Stimulated activated CD4-positive, alpha-beta T cell treated with anti-CD3 and anti-CD28 coated beads, Interleukin-4, amount 100 ng/mL, for 48 hours (primary cell): ENCODE measurements around the gene OR2W1.

ENCODE experiments used
- DNase-seq, 2 donors: peaks; one replicate each; pipeline ENCODE4 v3.0.0-alpha.2; 2020; ENCODE audit warnings: low read depth in 2 of 2

Gene OR2W1

DNA sequence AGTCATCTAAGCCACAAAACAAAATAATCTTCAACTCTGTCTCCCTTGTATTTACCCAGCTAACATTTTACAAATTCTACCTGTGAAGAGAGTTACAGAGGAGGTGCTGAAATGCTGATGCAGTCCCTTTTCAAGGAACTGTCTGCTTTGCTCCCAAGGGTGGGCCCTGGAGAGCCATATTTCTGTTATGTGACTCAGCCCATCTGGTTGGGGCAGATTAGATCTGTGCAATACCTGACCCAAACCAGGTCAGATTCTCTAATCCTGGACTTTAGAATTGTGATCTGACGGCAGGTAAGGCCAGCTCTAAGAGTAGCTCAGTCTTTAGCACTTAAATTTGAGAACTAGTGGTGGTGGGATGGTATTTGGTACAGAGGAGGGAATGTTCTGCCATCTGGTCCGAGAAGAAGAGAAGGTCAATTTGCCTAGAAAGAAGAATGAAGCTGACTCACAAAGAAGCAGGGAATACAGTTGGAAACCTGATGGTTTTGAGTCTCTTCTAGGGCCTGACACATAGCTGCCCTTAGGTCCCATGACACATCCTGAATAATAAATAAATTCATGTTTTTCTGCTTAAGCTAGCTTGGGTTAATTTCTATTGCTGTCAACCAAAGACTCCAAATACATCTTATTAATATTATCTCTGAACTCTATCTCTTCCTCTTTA lies 48.0 kb downstream of the OR2W1 start:
- DNase-seq, result no peak

DNA sequence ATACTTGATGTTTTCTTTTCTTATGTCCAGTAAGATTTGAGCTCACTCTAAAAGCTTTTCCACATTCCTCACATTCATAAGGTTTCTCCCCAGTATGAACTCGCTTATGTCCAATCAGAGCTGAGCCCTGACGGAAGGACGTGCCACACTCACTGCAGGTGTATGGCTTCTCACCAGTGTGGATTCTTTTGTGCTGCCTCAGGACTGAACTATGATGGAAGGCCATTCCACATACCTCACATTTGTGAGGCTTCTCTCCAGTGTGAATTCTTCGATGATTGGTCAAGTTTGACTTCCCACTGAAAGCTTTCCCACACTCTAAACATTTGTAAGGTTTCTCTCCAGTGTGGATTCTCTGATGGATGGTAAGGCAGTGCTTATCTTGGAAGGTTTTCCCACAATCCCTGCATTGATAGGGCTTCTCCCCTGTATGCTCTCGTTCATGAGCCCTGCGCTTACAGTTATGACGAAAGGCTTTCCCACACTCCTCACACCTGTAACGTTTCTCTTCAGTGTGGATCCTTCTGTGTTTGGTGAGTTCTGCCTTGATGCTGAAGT lies 49.8 kb downstream of the OR2W1 start:
- DNase-seq, result no peak
